ENCODE data around the gene YPEL2.

- TF ChIP-seq POLR2A (IDR thresholded peaks at IDR 0.05) (no peak), EP300 (IDR thresholded peaks at IDR 0.05) (no peak)
- TF ChIP-seq, protein P1, sequence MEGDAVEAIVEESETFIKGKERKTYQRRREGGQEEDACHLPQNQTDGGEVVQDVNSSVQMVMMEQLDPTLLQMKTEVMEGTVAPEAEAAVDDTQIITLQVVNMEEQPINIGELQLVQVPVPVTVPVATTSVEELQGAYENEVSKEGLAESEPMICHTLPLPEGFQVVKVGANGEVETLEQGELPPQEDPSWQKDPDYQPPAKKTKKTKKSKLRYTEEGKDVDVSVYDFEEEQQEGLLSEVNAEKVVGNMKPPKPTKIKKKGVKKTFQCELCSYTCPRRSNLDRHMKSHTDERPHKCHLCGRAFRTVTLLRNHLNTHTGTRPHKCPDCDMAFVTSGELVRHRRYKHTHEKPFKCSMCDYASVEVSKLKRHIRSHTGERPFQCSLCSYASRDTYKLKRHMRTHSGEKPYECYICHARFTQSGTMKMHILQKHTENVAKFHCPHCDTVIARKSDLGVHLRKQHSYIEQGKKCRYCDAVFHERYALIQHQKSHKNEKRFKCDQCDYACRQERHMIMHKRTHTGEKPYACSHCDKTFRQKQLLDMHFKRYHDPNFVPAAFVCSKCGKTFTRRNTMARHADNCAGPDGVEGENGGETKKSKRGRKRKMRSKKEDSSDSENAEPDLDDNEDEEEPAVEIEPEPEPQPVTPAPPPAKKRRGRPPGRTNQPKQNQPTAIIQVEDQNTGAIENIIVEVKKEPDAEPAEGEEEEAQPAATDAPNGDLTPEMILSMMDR (IDR thresholded peaks at IDR 0.05): no peak
These were observed 102.1 kb downstream of the YPEL2 start for GRCh38 chr17:59433586-59433985.
